Activated CD4-positive, alpha-beta T cell treated with anti-CD3 and anti-CD28 coated beads, Interleukin-2, Interleukin-6, amounts not matched to agents 100 ng/mL and 50 ng/mL, durations not matched to agents 16 hours and 8 hours (primary cell): Measurements from ENCODE around the gene KRTAP2-1.
"Not testable (repeated sequence)": the region's sequence is repeated elsewhere in the genome, so short reads cannot be mapped to it uniquely, and the experiment has no call there.

Experiments used
- DNase-seq: peaks from one replicate; pipeline ENCODE4 v3.0.0-alpha.2; 2020

KRTAP2-1 gene

DNA sequence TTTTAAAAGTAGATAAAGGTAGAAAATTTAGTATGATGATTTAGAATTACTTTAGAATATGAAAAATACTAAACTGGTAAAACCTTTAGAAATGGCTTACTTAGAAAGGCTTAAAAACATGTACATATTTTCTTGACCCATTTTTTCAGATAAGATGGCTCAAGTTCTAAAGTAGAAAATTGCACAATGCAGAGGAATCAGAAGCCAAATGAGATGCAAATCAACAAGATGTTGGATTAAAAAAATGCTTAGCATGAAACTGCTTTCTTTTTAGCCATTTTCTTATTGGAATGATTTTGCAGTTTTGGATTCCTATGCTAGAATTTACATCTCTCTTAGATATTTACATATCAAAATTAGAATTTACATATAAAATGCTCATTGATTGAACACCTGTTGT lies 36.7 kb downstream of the KRTAP2-1 start:
- no peak for DNase-seq

- no peak for DNase-seq
These were observed 37.2 kb downstream of the KRTAP2-1 start for GRCh38 chr17:41009936-41010335.

DNA sequence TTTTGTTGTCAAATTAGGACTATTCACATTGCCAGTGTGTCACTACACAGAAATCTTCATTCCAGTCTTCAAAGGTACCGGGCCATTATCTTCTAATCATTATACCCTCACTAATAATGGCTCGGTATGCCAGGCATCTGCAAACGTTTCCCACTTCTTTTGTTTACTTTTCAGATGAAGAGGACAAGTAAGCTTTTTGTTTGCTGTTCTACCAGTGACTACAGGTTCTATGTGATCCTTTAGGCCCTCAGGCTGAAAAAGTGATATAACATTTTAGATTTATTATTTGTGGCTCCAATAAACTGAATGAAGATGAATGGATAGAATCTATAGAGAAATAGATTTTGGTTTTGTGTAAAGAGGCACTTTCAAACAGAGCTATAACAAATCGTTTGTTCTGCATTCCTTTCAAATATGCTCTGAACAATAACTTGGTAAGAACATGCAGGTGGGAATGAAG lies 37.8 kb downstream of the KRTAP2-1 start:
- DNase-seq, result no peak

GRCh38 chr17:41008811-41009210 lies 38.3 kb downstream of the KRTAP2-1 start, which contains the start of gene KRTAP3-1:
KRTAP3-1 (minus strand) TSS chr17:41009128; CDS start chr17:41009074, 54 bp downstream.
- DNase-seq, result no peak

GRCh38 chr17:41004397-41004796 lies 42.7 kb downstream of the KRTAP2-1 start:
- DNase-seq, result no peak

DNA sequence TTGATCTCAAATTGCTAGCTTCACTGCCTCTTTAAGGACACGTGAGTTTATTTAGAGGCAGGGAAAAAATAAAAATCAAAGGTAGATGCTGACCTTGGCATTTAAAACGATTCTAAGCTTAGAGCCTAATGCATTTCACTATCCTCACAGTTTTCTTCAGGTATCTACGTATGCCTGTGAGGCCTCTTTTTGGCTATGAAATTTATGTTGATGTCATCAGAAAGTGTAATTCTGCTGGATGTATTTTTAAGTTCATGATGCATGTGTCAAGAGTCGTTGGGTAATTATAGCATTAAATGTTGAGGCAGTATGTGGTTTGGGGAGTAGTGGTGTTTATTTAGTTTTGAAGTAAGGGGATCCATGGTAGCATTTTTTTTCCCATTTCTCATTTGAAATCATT lies 43.2 kb downstream of the KRTAP2-1 start:
- no peak for DNase-seq

- no peak for DNase-seq
These were observed 44.3 kb downstream of the KRTAP2-1 start for GRCh38 chr17:41002814-41003213.

GRCh38 chr17:41001795-41002194 lies 45.3 kb downstream of the KRTAP2-1 start:
- DNase-seq, result no peak

GRCh38 chr17:40999563-40999962 lies 47.6 kb downstream of the KRTAP2-1 start, which contains the start of gene KRTAP3-2:
KRTAP3-2 (minus strand) TSS chr17:40999906; CDS start chr17:40999853, 53 bp downstream.
- DNase-seq, result not testable (repeated sequence)

GRCh38 chr17:40997361-40997760 lies 49.8 kb downstream of the KRTAP2-1 start:
- DNase-seq, result no peak

GRCh38 chr17:40996829-40997228 lies 50.3 kb downstream of the KRTAP2-1 start:
- no peak for DNase-seq
